SHP77 treated with DMSO at 0.1 percent for 48 hours (cell line): Measurements from ENCODE around the gene MINK1.
"Not testable (repeated sequence)": the region's sequence is repeated elsewhere in the genome, so short reads cannot be mapped to it uniquely, and the experiment has no call there.

Experiments
- DNase-seq: peaks from one replicate; lab custom pipeline; 2025; lab: John Stamatoyannopoulos, UW

MINK1 gene

GRCh38 chr17:4811471-4811870 is 21.7 kb upstream of the MINK1 start:
- DNase-seq: no peak

GRCh38 chr17:4812690-4813089 is 20.4 kb upstream of the MINK1 start:
- no peak for DNase-seq

- DNase-seq: no peak
Observed at GRCh38 chr17:4815043-4815675, 18.0 kb upstream of the MINK1 start.

- DNase-seq: no peak
Observed at GRCh38 chr17:4816826-4817225, 16.3 kb upstream of the MINK1 start.

- DNase-seq: no peak
Observed at GRCh38 chr17:4818276-4818675, 14.9 kb upstream of the MINK1 start.

GRCh38 chr17:4822835-4823234 is 10.3 kb upstream of the MINK1 start:
- no peak for DNase-seq

GRCh38 chr17:4823373-4824089 is 9.6 kb upstream of the MINK1 start:
- no peak for DNase-seq

- no peak for DNase-seq
Observed at GRCh38 chr17:4827399-4827798, 5.7 kb upstream of the MINK1 start.

- not testable (repeated sequence) for DNase-seq
Observed at GRCh38 chr17:4832829-4833177, 337 bp upstream of the MINK1 start.

- DNase-seq: peak; percentile 27
Observed at GRCh38 chr17:4833941-4834680, 971 bp downstream of the MINK1 start.

GRCh38 chr17:4834681-4835020 is 1.5 kb downstream of the MINK1 start:
- DNase-seq: no peak

GRCh38 chr17:4836221-4836620 is 3.1 kb downstream of the MINK1 start:
- DNase-seq: no peak

GRCh38 chr17:4837471-4838308 is 4.5 kb downstream of the MINK1 start:
- DNase-seq: no peak

- no peak for DNase-seq
Observed at GRCh38 chr17:4838309-4838785, 5.2 kb downstream of the MINK1 start.

- DNase-seq: no peak
Observed at GRCh38 chr17:4839221-4839620, 6.1 kb downstream of the MINK1 start.

- DNase-seq: no peak
Observed at GRCh38 chr17:4839965-4840892, 7.1 kb downstream of the MINK1 start.

GRCh38 chr17:4840893-4841242 is 7.7 kb downstream of the MINK1 start:
- DNase-seq: no peak

- DNase-seq: no peak
Observed at GRCh38 chr17:4842376-4842775, 9.2 kb downstream of the MINK1 start.

GRCh38 chr17:4843321-4844000 is 10.3 kb downstream of the MINK1 start:
- DNase-seq: no peak

- no peak for DNase-seq
Observed at GRCh38 chr17:4845118-4845517, 12.0 kb downstream of the MINK1 start.
